ENCODE data around the gene RCHY1.
"Not testable (repeated sequence)": the region's sequence is repeated elsewhere in the genome, so short reads cannot be mapped to it uniquely, and the experiment has no call there.

Gene RCHY1

DNA sequence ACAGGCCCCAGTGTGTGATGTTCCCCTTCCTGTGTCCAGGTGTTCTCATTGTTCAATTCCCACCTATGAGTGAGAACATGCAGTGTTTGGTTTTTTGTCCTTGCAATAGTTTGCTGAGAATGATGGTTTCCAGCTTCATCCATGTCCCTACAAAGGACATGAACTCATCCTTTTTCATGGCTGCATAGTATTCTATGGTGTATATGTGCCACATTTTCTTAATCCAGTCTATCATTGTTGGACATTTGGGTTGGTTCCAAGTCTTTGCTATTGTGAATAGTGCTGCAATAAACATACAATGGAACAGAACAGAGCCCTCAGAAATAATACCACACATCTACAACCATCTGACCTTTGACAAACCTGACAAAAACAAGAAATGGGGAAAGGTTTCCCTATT, 19.7 kb upstream of the RCHY1 start:
- Mint-ChIP-seq H3K36me3 (ENCODE audit: insufficient read depth) (peaks cover 19% of the 10 kb centered on the region), H3K9me3 (peaks cover 11% of the 10 kb centered on the region)
- H3K27ac Mint-ChIP-seq (ENCODE audit: low read depth); ATAC-seq (replicated peaks; ENCODE audit: extremely low read depth, poor library complexity, severe bottlenecking); H3K4me3 Mint-ChIP-seq; H3K27me3 Mint-ChIP-seq; H3K4me1 Mint-ChIP-seq; DNase-seq (ENCODE audit: low spot score in 2 of 2): not testable (repeated sequence)

DNA sequence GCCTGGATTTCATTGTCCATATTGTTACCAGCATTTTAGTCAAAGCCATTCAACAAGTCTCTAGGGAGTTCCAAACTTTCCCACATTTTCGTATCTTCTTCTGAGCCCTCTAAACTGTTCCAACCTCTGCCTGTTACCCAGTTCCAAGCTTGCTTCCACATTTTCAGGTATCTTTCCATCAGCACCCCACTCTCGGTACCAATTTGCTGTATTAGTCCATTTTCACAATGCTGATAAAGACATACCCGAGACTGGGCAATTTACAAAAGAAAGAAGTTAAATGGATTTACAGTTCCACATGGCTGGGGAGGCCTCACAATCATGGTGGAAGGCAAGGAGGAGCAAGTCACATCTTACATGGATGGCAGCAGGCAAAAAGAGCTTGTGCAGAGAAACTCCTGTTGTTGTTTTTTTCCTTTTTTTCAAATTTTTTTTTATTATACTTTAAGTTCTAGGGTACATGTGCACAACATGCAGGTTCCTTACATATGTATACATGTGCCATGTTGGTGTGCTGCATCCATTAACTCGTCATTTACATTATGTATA, 19.2 kb upstream of the RCHY1 start:
- not testable (repeated sequence) for DNase-seq (ENCODE audit: low spot score in 2 of 2); H3K4me3 Mint-ChIP-seq; H3K27me3 Mint-ChIP-seq; ATAC-seq (replicated peaks; ENCODE audit: extremely low read depth, poor library complexity, severe bottlenecking); H3K4me1 Mint-ChIP-seq; H3K27ac Mint-ChIP-seq (ENCODE audit: low read depth)
- peaks cover 11% of the 10 kb centered on the region for H3K9me3 Mint-ChIP-seq
- H3K36me3 Mint-ChIP-seq (ENCODE audit: insufficient read depth): peaks cover 19% of the 10 kb centered on the region

DNA sequence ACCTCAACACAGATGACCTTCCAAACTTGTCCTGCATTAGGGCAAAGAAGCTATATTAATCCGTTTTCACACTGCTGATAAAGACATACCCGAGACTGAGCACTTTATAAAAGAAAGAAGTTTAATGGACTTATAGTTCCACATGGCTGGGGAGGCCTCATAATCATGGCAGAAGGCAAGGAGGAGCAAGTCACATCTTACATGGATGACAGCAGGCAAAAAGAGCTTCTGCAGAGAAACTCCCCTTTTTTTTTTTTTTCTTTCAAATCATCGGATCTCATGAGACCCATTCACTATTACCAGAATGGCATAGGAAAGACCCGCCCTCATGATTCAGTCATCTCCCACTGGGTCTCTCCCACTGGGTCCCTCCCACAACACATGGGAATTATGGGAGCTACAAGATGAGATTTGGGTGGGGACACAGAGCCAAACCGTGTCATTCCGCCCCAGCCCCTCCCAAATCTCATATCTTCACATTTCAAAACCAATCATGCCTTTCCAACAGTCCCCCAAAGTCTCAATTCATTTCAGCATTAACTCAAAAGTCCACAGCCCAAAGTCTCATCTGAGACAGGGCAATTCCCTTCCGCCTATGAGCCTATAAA, 17.4 kb upstream of the RCHY1 start:
- peaks cover 11% of the 10 kb centered on the region for H3K9me3 Mint-ChIP-seq
- not testable (repeated sequence) for ATAC-seq (replicated peaks; ENCODE audit: extremely low read depth, poor library complexity, severe bottlenecking); H3K27me3 Mint-ChIP-seq

DNA sequence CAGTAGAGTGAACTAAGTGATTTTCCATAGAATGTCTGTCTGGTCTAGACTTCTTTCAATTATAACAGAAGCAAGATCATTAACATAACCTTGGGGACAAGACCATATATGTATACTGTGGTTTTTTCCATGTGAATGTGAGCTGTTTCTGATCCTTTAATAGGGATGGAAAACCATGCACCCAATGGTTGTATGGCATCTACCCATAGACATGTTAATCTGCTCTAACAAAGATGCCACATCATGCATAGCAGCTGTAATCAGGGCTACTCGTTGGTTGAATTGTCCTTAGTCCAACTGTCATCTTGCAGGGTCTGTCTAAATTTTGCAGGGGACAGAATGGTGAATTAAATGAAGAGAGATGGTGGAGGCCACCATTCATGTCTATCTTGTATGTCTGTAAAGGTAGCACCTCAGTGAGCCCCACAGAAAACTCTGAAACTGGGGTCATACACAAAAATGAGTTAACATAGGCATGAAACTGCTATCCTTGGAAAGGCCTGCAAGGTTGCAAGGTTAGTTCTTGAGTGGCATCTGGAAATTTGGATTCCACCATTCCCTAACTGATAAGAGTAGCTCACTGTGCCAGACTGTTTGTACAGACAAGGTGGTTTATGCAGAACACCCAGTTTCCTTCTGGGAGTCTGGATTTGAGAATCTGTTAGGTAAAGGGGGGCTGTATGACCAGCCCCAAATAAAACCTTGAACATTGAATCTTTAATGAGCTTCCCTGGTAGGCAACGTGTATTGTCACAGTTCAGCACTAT, 16.5 kb upstream of the RCHY1 start:
- ATAC-seq (replicated peaks; ENCODE audit: extremely low read depth, poor library complexity, severe bottlenecking) (no peak), DNase-seq (ENCODE audit: low spot score in 2 of 2) (no peak)
- Mint-ChIP-seq H3K4me3 (no peak overlapping the region), H3K27ac (ENCODE audit: low read depth) (no peak overlapping the region), H3K4me1 (peaks cover 6% of the 10 kb centered on the region), H3K9me3 (peaks cover 11% of the 10 kb centered on the region), H3K36me3 (ENCODE audit: insufficient read depth) (peaks cover 41% of the 10 kb centered on the region), H3K27me3 (no peaks in the 10 kb centered on the region)

More for the DNA sequence above, 17.4 kb upstream of the RCHY1 start:
- peaks cover 32% of the 10 kb centered on the region for H3K36me3 Mint-ChIP-seq (ENCODE audit: insufficient read depth)
- H3K27ac Mint-ChIP-seq (ENCODE audit: low read depth); H3K4me3 Mint-ChIP-seq; DNase-seq (ENCODE audit: low spot score in 2 of 2); H3K4me1 Mint-ChIP-seq: not testable (repeated sequence)

DNA sequence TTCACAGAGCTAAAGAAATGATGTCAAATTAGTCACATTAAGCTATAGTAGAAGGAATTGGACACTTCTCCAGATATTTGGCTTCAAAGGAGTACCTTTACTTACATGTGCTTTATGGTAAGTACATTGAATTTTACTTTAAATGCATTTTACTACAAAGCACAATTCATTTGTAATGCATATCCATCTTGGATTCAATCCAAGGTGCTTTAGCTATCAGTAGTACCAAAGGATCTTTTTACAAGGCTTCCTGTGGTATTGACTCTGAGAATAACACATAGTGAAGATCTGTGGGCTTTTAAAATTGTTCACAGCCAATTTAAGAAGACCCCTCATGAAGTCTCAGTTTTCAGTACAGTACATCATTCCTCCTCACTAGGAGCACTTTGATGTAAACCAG, 13.3 kb upstream of the RCHY1 start:
- no peak for DNase-seq (ENCODE audit: low spot score in 2 of 2)
- no peaks in the 10 kb centered on the region for H3K27me3 Mint-ChIP-seq
- no peak overlapping the region for H3K27ac Mint-ChIP-seq (ENCODE audit: low read depth)
- H3K9me3 Mint-ChIP-seq: peaks cover 6% of the 10 kb centered on the region
- ATAC-seq (replicated peaks; ENCODE audit: extremely low read depth, poor library complexity, severe bottlenecking): no peak
- H3K4me3 Mint-ChIP-seq: no peak overlapping the region
- peaks cover 24% of the 10 kb centered on the region for H3K4me1 Mint-ChIP-seq
- H3K36me3 Mint-ChIP-seq (ENCODE audit: insufficient read depth): peaks cover 62% of the 10 kb centered on the region

DNA sequence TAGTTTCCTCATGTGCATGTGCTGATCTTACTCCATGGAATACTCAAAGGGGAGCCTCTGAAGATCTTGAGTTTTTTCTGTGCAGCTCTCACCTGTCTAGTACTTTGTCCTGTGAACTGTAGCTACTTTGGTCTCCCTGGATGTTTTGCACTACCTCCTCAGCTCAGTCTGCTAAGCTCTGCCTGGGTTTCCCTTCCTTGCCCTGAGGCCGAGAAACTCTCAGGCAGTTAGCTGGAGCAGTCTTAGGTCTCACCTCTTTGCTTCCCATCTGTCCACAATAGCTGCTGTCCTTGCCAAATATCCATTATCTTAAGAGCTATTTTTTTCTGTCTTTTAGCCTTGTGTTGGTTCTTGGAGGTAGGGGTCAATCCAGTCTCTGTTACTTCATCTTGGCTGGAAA, 11.7 kb upstream of the RCHY1 start:
- Mint-ChIP-seq H3K4me1 (peaks cover 29% of the 10 kb centered on the region), H3K27ac (ENCODE audit: low read depth) (no peak overlapping the region), H3K36me3 (ENCODE audit: insufficient read depth) (peaks cover 53% of the 10 kb centered on the region), H3K27me3 (no peaks in the 10 kb centered on the region), H3K9me3 (no peaks in the 10 kb centered on the region), H3K4me3 (no peak overlapping the region)
- no peak for ATAC-seq (replicated peaks; ENCODE audit: extremely low read depth, poor library complexity, severe bottlenecking)
- no peak for DNase-seq (ENCODE audit: low spot score in 2 of 2)

DNA sequence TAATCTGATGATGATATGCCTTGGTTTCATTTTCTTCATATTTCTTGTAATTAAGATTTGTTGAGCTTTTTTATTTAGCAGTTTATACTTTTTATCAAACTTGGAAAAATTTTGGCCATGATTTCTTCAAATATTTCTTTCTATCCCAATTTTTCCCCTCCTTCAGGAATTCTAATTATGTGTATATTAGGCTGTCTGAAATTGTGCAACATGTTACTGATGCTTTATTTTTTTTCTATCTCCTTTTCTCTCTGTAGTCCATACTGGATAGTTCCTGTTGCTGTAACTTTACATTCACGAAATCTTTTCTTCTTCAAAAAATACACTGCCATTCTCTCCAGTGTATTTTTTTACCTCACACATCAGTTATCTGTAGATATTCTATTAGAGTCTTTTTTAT, 10.9 kb upstream of the RCHY1 start:
- H3K4me1 Mint-ChIP-seq: peaks cover 37% of the 10 kb centered on the region
- H3K9me3 Mint-ChIP-seq: no peaks in the 10 kb centered on the region
- peaks cover 55% of the 10 kb centered on the region for H3K36me3 Mint-ChIP-seq (ENCODE audit: insufficient read depth)
- ATAC-seq (replicated peaks; ENCODE audit: extremely low read depth, poor library complexity, severe bottlenecking): no peak
- no peak overlapping the region for H3K27ac Mint-ChIP-seq (ENCODE audit: low read depth)
- no peaks in the 10 kb centered on the region for H3K27me3 Mint-ChIP-seq
- no peak for DNase-seq (ENCODE audit: low spot score in 2 of 2)
- no peak overlapping the region for H3K4me3 Mint-ChIP-seq

DNA sequence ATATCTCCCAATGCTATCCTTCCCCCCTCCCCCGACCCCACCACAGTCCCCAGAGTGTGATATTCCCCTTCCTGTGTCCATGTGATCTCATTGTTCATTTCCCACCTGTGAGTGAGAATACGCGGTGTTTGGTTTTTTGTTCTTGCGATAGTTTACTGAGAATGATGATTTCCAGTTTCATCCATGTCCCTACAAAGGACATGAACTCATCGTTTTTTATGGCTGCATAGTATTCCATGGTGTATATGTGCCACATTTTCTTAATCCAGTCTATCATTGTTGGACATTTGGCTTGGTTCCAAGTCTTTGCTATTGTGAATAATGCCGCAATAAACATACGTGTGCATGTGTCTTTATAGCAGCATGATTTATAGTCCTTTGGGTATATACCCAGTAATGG, 5.2 kb upstream of the RCHY1 start:
- not testable (repeated sequence) for H3K27ac Mint-ChIP-seq (ENCODE audit: low read depth); DNase-seq (ENCODE audit: low spot score in 2 of 2); H3K4me3 Mint-ChIP-seq; H3K27me3 Mint-ChIP-seq; H3K9me3 Mint-ChIP-seq; ATAC-seq (replicated peaks; ENCODE audit: extremely low read depth, poor library complexity, severe bottlenecking)
- H3K4me1 Mint-ChIP-seq: peaks cover 41% of the 10 kb centered on the region
- peaks cover 46% of the 10 kb centered on the region for H3K36me3 Mint-ChIP-seq (ENCODE audit: insufficient read depth)

DNA sequence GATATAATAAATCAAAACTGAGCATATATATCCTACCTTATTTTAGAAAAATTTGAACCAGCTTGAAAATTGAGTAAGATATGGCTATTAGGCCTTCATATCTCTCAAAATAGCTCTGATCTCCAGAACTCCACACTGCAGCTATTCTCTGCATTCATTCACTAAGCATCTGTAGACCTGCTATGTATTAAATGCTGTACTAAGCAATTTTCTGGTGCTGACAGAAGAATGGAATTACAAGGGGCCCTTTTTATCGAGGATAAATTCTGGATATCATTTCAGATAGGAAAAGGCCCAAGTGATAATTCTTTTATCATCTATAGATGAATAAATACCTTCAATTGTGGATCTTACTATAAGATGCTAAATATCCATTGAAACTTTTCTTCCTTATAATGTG, 1.9 kb upstream of the RCHY1 start:
- Mint-ChIP-seq H3K4me1 (peaks cover 28% of the 10 kb centered on the region), H3K9me3 (no peaks in the 10 kb centered on the region), H3K36me3 (ENCODE audit: insufficient read depth) (peaks cover 35% of the 10 kb centered on the region), H3K27ac (ENCODE audit: low read depth) (no peak overlapping the region), H3K27me3 (no peaks in the 10 kb centered on the region), H3K4me3 (no peak overlapping the region)
- ATAC-seq (replicated peaks; ENCODE audit: extremely low read depth, poor library complexity, severe bottlenecking) (no peak), DNase-seq (ENCODE audit: low spot score in 2 of 2) (no peak)

DNA sequence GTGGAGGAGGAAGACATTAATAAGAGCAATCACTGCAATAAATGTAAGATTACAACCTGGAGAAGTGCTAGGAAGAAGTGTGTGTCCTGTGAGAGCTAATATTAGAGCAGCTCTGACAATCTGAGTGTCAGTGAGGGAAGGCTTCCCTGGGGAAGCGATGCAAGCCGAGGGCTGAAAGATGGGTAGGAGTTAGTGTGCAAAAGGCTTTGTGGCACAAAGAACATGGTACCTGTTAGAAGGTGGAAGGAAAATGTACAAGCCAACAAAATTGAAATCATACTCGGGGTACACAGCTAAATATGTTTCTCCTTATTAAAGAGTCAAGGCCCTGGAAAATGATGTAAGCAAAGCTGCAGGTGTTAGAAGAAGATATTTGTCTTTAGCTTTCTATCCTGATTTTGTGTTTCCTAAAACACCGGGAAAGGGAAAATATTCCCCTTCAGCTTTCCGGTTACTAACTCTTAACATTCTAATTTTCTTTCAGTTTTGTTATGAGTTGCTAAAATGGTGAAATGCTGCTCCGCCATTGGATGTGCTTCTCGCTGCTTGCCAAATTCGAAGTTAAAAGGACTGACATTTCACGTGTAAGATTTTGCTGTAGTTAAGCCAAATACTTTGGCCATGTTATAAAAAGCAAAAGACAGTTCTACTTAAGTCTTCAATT, 878 bp upstream of the RCHY1 start:
- no peaks in the 10 kb centered on the region for H3K27me3 Mint-ChIP-seq
- H3K4me1 Mint-ChIP-seq: peaks cover 27% of the 10 kb centered on the region
- DNase-seq (ENCODE audit: low spot score in 2 of 2) (no peak), ATAC-seq (replicated peaks; ENCODE audit: extremely low read depth, poor library complexity, severe bottlenecking) (no peak)
- peaks cover 33% of the 10 kb centered on the region for H3K36me3 Mint-ChIP-seq (ENCODE audit: insufficient read depth)
- no peak overlapping the region for H3K27ac Mint-ChIP-seq (ENCODE audit: low read depth)
- H3K4me3 Mint-ChIP-seq: no peak overlapping the region
- no peaks in the 10 kb centered on the region for H3K9me3 Mint-ChIP-seq

DNA sequence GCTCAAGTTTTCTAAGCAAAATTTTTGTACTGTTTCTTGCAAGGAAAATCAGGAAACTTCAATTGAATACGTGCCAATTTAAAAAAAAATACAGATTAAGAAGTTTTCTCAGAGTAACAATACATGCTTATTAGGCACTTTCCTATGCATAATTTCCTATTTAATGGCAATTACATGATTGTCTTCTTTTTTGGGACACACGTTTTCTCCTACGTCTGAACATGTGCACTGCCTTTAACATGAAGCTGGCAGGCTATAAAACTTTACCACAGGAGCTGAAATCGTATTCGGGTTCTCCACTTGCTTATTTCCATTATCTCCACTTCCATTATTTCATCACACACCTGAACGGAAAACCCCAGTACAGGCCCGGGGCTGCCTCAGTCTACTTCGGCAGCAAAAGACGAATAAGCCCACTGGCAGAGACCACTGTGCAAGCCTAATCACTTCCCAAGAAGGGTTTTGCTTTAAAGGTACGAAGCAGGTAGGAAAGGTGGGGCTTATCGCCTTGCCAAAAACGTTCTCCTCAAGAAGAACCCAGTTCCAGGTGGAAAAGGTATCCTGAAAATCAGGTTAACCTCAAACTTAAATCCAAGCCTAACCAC, 575 bp downstream of the RCHY1 start:
- Mint-ChIP-seq H3K4me1 (peaks cover 31% of the 10 kb centered on the region), H3K27ac (ENCODE audit: low read depth) (no peak overlapping the region), H3K9me3 (no peaks in the 10 kb centered on the region), H3K36me3 (ENCODE audit: insufficient read depth) (peaks cover 27% of the 10 kb centered on the region), H3K27me3 (no peaks in the 10 kb centered on the region), H3K4me3 (no peak overlapping the region)
- ATAC-seq (replicated peaks; ENCODE audit: extremely low read depth, poor library complexity, severe bottlenecking) (no peak), DNase-seq (ENCODE audit: low spot score in 2 of 2) (no peak)

DNA sequence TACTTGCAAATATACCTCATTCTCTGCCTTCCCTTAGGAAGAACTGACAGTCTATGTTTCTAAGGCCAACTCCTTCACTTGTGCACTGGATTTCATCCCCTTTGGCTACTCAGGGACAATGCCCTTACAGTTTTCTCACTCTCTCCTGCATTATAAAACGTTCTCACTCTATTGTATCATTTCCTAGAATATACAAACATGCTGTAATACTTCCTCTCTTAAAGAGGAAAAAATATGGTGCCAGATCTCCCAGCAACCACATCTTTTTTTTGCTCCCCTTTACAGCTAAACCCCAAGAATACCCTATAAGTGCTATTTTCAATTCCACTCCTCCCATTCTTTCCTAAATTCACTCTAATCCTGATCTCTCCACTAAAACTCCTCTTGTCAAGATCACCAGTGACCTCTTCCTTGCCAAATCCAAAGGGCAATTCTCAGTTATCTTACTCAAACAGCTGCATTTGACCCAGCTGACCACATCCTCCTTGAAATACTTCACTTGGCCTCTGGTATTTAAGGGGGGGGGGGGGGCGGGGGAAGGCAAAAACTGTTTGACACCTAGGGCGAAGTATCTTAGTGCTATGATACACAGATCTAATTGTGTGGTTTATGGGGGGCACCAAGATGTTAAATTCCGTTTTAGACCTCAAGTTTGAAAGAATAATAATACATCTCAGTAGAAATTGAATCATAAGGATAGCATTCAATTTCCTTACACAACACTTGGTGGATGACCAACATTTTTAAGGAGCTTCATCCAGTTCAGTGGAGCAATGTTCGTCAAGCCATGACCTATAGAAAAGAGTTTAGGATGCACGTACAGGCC, 1.6 kb downstream of the RCHY1 start:
- Mint-ChIP-seq H3K36me3 (ENCODE audit: insufficient read depth) (peaks cover 25% of the 10 kb centered on the region), H3K27ac (ENCODE audit: low read depth) (no peak overlapping the region), H3K9me3 (no peaks in the 10 kb centered on the region), H3K4me3 (no peak overlapping the region), H3K4me1 (peaks cover 31% of the 10 kb centered on the region), H3K27me3 (no peaks in the 10 kb centered on the region)
- DNase-seq (ENCODE audit: low spot score in 2 of 2): no peak
- no peak for ATAC-seq (replicated peaks; ENCODE audit: extremely low read depth, poor library complexity, severe bottlenecking)
